OCI-LY1 (cell line): Measurements from ENCODE around the gene PANK4.

Experiments
- EZH2 ChIP-seq: fragments of 200-600 bp; sonication (generic), shearing (Covaris generic); IDR thresholded peaks from 2 replicates; pipeline ENCODE4 v1.8.0; 2017; ENCODE audit warnings: borderline replicate concordance, mixed run types, mild to moderate bottlenecking, antibody characterized with exemption, low read length, moderate library complexity, mixed read lengths
- TF ChIP-seq, protein P1 (sequence below): fragments of 200-600 bp; sonication (generic), shearing (Covaris generic); IDR thresholded peaks from 2 replicates; pipeline ENCODE4 v1.5.1; 2017; ENCODE audit warnings: mild to moderate bottlenecking, antibody characterized with exemption, low read length, moderate library complexity, mixed read lengths

GRCh38 chr1:2477309-2477708, 49.1 kb downstream of the PANK4 start:
- no peak for TF ChIP-seq EZH2
- TF ChIP-seq, protein P1, sequence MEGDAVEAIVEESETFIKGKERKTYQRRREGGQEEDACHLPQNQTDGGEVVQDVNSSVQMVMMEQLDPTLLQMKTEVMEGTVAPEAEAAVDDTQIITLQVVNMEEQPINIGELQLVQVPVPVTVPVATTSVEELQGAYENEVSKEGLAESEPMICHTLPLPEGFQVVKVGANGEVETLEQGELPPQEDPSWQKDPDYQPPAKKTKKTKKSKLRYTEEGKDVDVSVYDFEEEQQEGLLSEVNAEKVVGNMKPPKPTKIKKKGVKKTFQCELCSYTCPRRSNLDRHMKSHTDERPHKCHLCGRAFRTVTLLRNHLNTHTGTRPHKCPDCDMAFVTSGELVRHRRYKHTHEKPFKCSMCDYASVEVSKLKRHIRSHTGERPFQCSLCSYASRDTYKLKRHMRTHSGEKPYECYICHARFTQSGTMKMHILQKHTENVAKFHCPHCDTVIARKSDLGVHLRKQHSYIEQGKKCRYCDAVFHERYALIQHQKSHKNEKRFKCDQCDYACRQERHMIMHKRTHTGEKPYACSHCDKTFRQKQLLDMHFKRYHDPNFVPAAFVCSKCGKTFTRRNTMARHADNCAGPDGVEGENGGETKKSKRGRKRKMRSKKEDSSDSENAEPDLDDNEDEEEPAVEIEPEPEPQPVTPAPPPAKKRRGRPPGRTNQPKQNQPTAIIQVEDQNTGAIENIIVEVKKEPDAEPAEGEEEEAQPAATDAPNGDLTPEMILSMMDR = no peak
